Hematopoietic multipotent progenitor cell (in vitro differentiated cells): Measurements from ENCODE around the gene SLC25A25. TPM values are rescaled to one million over a fixed set of nuclear protein-coding genes. Genes with fewer than 3 reads are reported as not detected.
"Not testable (repeated sequence)": the region's sequence is repeated elsewhere in the genome, so short reads cannot be mapped to it uniquely, and the experiment has no call there.

ENCODE experiments used
- DNase-seq, 3 donors: peaks; one replicate each; pipeline ENCODE4 v3.0.0-alpha.2; 2011 to 2015; ENCODE audit warnings: low read depth in 2 of 3, low spot score in 2 of 3
- total RNA-seq: library from RNA; depleted of rRNA; stranded (reverse); fragments of >200 nt; gene quantifications from one replicate; pipeline ENCODE4 v1.2.3, GENCODE V29; 2012

Gene SLC25A25
- total RNA-seq, 1 donor: 14.8 TPM

DNA sequence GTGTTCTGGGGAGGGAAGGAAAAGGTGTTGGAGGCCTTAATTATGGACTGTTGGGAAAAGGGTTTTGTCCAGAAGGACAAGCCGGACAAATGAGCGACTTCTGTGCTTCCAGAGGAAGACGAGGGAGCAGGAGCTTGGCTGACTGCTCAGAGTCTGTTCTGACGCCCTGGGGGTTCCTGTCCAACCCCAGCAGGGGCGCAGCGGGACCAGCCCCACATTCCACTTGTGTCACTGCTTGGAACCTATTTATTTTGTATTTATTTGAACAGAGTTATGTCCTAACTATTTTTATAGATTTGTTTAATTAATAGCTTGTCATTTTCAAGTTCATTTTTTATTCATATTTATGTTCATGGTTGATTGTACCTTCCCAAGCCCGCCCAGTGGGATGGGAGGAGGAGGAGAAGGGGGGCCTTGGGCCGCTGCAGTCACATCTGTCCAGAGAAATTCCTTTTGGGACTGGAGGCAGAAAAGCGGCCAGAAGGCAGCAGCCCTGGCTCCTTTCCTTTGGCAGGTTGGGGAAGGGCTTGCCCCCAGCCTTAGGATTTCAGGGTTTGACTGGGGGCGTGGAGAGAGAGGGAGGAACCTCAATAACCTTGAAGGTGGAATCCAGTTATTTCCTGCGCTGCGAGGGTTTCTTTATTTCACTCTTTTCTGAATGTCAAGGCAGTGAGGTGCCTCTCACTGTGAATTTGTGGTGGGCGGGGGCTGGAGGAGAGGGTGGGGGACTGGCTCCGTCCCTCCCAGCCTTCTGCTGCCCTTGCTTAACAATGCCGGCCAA lies 40.4 kb downstream of the SLC25A25 start:
- DNase-seq: no peak

DNA sequence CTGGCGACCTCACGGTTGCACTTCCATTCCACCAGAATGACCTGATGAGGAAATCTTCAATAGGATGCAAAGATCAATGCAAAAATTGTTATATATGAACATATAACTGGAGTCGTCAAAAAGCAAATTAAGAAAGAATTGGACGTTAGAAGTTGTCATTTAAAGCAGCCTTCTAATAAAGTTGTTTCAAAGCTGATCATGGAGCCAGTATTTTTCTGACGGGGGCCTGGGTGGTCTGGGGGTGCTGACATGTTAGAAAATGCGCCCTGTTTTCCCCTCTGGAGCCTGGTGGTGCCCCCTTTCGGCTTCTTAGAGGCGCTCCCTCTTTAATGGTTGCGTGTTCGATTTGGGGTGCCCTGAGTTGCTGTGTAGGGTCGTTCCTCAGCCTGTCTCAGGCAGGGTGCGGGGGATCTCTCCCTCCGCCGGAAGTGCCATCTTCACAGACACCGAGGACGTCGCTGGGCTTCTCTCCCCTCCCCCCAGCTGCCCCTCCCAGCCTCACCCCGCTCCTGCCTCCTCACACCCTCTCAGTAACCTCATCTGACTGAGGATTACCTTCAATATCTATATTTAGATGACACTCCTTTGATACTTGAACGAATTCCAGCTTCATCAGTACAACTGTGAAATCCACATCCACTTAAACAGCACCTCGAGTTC lies 41.1 kb downstream of the SLC25A25 start:
- no peak for DNase-seq

DNA sequence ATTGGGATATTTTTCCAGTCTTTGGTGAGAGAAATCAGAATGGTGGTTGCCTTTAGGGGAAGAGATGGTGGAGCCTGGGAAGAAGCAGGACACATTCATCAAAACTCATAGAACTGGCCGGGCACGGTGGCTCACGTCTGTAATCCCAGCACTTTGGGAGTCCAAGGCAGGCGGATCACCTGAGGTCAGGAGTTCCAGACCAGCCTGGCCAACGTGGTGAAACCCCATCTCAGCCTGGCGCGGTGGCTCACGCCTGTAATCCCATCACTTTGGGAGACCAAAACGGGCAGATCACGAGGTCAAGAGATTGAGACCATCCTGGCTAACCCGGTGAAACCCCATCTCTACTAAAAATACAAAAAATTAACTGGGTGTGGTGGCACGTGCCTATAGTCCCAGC lies 43.7 kb downstream of the SLC25A25 start:
- DNase-seq: not testable (repeated sequence)

DNA sequence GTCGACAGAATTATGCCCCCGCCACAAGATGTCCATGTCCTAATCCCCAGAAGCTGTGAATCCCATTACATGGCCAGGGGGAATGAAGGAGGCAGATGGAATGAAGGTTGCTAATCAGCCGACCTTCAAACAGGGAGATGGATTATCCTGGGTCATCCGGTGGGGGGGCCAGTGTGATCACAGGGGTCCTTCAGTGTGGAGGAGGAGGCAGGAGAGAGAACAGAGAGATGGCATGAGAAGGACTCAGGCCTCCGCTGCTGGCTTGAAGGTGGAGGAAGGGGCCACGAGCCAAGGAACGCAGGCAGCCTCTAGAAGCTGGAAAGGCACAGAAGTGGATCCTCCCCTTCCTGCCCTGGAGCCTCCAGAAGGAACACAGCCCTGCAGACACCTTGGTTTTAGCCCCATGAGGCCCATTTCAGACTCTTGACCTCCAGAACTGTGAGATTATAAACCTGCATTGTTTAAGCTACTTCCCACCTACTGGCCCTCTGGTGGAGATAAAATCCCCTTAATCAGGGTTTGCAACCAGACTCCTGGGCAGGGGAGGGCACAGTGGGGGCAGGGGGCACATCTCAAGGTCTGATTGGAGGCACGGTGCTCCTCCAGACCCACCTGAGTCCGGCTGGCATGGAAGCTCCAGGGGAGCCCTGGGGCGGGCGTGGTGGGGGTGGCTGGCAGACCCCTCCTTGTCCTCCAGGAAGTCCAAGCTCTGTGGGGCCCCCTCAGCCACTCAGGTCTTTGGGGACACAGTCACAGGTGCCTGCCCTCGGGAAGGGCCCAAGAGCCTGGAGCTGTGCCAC lies 45.7 kb downstream of the SLC25A25 start:
- DNase-seq: no peak

DNA sequence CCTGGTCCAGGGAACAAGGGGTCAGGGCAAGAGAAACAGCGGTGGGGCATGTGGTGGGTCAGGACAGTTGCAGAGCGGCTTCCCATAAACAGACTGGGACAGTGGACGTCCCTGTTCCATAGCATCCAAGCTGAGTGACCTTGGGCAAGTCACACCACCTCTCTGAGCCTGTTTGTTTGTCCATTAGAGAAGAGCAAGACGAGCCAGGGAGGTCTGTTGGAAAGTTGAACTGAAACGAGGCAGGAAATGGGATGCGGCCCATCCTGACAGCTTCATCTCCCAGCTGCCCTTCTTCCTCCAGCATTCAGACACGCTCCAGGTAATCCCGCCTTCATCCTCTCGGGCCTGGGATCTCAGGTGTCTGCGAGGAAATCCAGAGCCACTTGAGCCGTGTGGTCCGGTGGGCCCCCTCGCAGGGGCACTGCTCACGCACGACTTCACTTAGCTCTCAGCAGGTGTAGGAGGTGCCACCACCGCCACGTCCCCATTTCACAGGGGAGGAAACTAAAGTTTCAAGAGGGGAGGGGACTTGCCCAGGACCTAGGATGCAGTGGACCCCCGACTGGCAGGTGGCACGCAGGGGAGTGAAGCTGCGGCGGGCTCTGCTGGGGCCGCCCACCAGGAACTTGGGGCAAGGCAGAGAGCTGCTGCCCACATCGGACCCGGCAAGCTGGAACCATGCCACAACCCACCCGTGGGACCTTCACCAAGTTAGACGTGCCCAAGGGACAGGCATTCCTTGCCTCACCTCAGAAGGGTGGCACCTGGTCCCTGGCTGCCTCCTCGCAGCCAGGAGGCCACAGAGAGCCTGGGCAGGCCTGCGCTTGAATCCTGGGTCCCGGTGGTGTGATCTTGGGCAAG lies 46.5 kb downstream of the SLC25A25 start:
- DNase-seq: no peak

DNA sequence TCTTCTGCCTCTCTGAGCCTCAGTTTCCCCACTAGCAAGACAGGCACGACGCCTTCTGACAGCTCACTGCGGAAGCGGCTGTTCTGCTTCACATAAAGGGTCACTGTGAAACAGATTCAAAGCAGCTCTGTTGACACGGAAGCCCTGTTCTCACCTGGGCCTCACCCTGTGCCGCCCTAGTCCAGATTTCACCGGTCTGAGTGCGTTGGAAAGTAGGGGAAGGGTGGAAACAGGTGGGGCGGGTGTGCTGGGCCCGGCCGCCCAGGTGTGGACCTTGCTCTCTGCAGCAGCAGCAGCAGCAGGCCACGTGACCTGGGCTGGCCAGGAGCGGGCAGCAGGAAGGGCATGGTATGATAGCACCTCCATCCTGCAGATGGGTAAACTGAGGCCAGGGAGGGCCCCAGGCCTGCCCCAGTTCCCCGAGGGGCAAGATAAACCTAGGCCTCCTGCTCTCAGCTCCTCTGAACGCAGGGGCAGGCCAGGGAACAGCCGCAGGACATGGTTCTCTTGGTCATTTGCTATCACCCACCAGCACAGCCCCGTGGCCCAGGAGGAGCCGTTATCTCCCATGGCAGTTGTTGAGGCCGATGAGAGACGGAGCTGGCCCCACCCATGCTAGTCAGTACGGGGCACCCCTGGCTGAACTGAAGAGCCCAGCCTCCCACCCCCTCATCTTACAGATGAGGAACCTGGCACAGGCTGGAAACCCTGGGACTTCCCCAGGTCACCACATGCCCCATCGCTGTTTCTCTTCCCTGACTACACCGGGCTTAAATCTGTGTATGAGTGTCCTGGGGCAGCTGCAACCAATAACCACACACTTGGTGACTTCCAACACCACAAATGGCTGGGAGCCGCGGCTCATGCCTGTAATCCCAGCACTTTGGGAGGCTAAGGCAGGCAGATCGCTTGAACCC lies 47.4 kb downstream of the SLC25A25 start:
- DNase-seq: peak in 2 of 3 donors; percentile 79 to 81

DNA sequence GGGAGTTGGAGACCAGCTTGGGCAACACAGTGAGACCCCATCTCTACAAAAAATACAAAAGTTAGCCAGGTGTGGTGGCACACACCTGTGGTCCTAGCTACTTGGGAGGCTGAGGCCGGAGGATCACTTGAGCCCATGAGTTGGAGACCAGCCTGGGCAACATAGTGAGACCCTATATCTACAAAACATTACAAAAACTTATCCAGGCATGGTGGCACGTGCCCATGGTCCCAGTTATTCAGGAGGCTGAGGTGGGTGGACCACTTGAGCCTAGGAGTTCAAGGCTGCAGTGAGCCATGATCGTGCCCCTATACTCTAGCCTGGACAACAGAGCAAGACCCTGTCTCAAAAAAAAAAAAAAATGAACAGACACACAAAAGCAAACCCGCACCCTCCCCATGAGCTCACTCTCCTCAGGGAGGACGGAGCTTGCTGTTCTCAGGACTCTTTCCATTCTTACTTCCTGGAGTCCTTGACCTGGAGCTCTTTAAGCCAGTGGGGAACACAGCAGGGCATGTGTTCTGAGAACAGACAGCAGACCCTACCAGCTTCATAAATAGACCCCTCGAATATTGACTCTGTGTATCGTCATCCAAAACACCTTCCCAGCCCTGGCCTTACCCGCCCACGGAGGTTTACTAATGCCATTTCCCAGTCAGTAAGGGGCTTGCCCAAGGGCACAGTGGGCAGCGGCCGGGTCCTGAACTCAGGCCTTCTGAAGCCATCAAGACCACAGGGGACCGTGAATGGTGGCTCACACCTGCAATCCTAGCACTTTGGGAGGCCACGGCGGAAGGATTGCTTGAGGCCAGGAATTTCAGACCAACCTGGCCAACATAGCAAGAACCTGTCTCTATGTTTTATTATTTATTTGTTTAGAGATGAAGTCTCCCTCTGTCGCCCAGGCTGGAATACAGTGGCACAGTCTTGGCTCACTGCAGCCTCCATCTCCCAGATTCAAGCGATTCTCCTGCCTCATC lies 48.4 kb downstream of the SLC25A25 start:
- no peak for DNase-seq

DNA sequence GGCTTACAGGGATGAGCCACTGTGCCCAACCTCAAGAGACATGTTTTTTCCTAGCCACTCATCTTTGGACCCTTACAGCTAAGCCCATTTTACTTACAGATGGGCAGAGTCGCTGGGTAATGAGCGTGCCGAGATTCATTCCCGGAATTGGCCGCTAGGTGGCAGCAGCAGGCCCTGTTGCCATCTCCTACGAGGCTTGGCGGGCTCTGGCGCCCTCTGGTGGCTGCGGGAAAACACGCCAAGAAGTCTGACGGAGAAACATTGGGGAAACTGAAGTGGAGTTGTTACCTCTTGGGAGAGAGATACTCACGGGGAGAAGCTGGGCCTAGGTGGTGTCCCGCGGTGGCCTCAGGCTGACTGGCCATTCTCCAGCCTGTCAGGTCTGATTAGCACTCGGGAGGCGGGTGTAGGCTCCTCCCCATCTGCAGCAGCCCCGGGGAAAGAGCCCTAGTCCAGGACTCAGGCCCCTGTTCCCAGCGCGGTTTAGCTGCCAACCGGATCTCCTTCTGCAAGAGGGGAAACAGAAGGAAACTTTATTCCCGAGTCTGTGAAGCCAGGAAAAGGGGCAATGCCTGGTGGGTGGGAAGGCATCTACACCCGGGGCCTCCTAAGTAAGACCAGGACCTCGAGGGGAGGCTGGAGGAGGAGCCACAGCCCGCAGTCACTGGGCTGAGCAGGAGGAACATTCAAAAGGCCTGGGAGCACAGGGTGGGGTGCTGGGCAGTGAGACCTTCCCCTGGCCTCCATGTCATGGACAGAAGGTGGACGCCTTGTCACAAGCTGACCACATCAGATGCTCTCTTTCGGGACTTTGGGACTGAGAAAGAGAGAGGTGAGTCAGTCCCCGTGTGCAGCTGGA lies 49.8 kb downstream of the SLC25A25 start:
- peak; percentile 87 to 97 (median 93) for DNase-seq

DNA sequence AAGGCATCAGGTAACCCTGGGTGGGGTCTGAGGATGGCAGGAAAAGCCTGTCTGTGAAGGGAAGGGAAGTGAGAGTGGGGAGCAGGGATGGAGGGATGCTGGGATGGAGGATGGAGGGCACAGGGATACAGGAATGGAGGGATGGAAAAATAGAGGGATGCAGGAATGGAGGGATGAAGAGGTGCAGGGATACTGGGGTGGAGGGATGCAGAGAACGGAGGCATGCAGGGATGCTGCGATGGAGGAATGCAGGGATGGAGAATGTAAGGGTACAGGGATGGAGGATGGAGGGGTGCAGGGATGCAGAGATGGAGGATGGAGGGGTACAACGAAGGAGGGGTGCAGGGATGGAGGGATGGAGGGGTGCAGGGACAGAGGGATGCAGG lies 50.4 kb downstream of the SLC25A25 start:
- no peak for DNase-seq

DNA sequence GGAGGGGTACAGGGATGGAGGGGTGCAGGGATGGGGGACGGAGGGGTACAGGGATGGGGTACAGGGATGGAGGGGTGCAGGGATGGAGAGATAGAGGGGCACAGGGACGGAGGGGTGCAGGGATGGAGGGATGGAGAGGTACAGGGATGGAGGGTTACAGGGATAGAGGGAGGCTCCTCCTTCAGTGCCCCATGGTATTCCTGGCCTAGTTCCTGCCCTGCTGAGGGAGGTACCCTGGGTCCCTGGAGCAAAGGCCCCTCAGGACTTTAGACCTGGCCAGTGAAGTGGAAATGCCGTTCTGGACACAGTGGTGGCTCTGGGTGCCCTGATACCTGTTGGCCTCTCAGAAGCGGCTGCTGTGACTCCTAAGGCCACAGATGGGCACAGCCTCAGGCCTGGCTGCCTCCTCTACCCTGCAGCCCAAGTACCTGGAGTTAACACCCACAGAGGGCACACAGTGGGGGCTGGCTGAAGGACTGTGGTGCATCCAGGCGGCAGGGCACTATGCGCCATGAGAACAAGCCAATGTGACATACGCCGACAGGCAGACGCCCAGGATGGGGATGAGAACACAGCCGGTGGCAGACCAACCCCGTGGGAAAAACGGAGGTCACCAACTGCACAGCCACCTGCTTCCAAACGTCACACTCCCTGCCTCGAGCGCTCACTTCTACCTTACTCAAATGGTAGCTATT lies 51.1 kb downstream of the SLC25A25 start:
- DNase-seq: no peak

DNA sequence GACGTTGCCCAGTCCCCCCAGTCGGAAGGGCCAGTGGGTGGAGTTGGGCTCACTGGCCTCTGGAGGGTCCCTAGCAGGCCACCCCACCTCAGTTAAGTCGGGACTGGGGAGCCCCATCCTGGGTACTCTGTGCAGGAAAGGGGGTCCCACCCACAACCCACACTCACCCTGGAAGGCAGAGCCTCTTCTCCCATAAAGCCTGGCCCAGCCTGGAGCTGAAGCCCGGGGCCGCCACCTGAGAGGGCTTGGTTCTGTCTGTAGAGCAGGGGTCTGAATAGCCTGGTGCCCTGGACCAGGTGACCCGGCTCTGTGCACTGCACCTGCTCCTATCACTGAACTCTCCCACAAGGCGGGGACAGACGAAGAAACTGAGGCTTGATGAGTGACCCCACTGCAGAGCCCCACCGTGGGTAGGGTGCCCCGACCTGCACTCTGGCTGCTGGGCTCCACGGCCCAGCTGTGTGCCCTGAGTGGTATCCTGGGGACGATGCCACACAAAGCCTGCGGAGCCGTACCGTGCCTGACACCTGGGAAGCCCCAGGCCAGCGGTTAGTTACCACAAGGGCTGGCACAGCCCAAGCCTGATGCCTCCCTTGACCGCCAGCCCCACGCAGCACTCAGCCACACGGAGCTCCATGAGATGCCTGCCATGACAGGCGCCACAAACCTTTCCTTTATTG lies 52.2 kb downstream of the SLC25A25 start:
- DNase-seq: no peak

DNA sequence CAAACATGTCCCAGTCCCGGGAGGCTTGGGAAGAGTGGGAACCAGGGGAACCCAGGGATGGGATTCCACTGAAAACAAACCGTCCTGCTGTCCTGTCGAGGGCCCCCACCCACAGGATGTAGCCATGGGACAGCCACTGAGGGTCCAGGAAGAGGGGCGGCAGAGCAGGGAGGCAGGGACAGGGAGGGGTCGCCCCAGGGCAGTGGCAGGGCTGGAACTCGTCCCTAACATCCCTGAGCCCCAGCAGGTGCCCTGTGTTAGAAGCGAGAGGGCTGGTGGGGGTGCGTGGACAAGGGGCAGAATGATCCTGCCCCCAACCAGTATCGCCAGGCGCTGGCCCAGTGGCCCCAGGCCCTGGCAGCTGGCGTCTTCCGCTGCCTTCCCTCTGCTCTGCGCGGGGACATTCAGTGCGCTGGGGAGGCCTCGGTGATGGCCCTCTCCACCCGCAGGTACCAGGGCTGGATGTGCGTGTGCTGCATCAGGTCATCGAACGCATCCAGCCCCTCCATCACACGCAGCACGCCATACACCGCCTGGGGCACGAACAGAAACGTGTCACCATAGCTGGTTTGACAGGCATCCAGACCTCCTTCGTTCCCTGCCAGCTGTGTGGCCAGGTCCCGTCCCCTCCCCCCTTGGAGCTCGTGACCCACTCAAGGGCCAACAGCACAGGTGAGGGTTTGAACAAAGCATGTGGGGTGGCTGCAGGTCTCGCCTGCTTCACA lies 52.9 kb downstream of the SLC25A25 start:
- DNase-seq: no peak

DNA sequence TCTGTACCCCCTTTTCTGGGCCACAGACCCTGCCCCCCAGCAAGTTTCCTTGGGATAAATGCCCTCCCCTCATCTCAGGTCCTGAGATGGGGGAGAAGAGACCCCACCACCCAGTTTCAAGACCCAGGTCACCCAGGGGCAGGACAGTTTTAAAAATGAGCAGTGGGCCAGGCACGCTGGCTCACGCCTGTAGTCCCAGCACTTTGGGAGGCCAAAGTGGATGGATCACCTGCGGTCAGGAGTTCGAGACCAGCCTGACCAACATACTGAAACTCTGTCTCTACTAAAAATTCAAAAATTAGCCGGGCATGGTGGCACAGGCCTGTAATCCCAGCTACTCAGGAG lies 53.4 kb downstream of the SLC25A25 start:
- no peak for DNase-seq

DNA sequence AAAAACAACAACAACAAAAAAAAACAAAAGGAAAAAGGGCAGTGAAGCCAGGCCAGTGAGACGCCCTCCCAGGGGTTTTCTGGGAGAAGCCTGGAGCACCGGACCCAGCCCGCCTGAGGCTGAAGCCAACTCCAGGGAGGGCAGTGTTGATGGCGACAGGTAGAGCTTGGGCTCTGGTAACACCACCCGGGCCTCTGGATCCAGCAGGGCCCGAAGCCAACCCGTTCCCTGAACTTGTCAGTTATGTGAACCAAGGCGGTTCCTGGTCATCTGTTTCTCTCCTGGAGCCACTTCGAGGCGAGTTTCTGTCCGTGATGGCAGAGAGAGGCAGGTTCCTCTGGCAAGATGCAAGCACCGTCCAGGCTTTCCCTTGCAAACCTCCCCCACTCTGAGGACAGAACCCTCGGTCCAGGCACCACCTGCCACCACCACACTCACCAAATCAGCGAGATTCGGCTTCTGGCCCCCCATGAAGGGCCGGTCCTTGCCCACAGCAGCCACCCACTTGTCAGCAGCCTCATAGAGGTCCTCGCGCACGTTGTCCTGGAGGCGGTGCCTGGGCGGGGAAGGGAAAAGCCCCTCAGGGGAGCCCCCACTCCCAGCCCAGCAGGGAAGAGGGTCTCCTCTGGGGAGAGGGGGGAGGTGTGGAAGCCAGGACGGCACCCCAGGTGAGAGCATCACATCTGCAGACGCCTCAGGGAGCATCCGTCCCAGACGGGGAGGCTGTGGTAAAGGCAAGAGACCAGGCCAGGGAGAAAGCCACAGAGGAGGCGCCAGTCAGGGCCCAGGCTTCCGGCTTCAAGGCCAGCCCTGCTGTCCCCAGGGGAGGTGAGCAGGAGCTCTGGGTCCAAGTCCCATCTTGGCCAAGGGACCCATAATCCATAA lies 54.1 kb downstream of the SLC25A25 start:
- no peak for DNase-seq

DNA sequence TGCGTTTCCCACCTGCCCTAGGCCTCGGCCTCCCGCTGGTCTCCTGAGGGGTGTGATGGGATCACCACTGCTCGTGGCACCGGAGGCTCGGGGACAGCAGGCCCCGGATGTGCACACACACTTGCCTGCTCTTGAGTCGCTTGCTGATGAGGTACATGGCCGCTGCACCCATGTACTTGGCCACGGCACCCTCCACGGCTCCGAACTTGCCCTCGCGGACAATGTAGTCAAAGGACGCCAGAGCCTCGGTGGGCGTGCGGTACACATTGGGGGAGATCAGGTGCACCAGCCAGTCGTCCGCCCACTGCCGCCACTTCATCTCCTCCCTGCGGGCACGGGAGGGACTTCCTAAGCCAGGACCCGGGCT lies 54.8 kb downstream of the SLC25A25 start:
- DNase-seq: no peak
